Endothelial cell of hepatic sinusoid (primary cell): ENCODE measurements around the gene MLLT10.
"Not testable (repeated sequence)": the region's sequence is repeated elsewhere in the genome, so short reads cannot be mapped to it uniquely, and the experiment has no call there.

Source experiments
- in situ Hi-C: cut with HindIII; loops from 2 replicates; pipeline ENCODE4 v1.10.0; 2017; ENCODE audit warnings: low sequenced_read_pairs

MLLT10 gene

DNA sequence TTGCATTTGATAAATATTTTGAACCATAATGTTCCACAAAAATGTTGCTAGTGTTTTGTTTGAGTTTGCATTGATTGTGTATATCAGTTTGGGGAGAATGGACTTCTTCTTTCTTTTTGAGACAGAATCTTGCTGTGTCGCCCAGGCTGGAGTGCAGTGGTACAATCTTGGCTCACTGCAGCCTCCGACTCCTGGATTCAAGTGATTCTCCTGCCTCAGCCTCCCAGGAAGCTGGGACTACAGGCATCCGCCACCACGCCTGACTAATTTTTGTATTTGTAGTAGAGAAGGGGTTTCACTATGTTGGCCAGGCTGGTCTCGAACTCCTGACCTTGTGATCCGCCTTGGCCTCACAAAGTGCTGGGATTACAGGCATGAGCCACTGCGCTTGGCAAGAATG is 25.0 kb downstream of the MLLT10 start:
- in situ Hi-C loops: not testable (repeated sequence)

- in situ Hi-C loops: no loop called here
Measured at GRCh38 chr10:21570761-21571521, 36.9 kb downstream of the MLLT10 start.

DNA sequence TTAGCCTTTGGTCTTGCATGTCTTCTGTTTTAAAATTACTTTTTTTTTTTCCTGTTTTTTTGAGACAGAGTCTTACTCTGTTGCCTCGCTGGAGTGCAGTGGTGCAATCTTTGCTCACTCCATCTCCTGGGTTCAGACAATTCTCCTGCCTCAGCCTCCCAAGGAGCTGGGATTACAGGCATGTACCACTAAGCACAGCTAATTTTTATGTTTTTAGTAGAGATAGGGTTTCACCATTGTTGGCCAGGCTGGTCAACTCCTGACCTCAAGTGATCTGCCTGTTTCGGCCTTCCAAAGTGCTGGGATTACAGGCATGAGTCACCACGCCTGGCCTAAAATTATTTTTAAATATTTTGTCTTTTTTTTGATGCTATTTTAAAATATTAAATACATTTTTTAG is 38.5 kb downstream of the MLLT10 start:
- in situ Hi-C loops: no loop called here

GRCh38 chr10:21574514-21574913 is 40.5 kb downstream of the MLLT10 start:
- in situ Hi-C loops: not testable (repeated sequence)

DNA sequence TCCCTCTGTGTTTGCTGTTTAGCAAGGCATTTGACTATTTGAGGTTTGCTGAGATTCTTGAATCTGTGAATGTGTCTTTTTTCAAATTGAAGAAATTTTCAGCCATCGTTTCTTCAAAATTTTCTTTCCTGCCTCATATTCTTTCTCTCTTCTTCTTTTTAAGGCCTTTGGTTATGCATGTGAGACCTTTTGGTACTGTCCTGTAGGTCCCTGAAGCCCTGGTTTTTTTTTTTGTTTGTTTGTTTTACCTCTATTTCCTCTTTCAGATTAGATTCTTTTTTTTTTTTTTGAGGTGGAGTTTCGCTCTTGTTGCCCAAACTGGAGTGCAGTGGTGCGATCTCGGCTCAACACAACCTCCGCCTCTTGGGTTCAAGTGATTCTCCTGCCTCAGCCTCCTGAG is 45.3 kb downstream of the MLLT10 start:
- in situ Hi-C loops: no loop called here

GRCh38 chr10:21581421-21581834 is 47.4 kb downstream of the MLLT10 start:
- in situ Hi-C loops: not testable (repeated sequence)

- in situ Hi-C loops: no loop called here
Measured at GRCh38 chr10:21584834-21585530, 51.0 kb downstream of the MLLT10 start.

GRCh38 chr10:21587391-21587790 is 53.4 kb downstream of the MLLT10 start:
- in situ Hi-C loops: no loop called here

DNA sequence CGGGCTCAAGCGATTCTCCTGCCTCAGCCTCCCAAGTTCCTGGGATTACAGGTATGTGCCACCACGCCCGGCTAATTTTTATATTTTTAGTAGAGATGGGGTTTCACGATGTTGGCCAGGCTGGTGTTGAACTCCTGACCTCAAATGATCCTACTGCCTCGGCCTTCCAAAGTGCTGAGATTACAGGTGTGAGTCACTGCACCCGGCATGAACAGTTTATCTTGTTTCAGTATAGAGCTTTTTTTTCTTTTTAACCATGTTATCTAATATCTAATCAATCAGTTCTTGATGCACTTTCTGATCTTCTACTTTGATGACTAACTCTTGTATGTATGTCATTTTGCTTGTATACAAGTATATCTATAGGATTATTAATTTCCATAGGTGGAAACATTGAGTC is 54.1 kb downstream of the MLLT10 start:
- in situ Hi-C loops: not testable (repeated sequence)

DNA sequence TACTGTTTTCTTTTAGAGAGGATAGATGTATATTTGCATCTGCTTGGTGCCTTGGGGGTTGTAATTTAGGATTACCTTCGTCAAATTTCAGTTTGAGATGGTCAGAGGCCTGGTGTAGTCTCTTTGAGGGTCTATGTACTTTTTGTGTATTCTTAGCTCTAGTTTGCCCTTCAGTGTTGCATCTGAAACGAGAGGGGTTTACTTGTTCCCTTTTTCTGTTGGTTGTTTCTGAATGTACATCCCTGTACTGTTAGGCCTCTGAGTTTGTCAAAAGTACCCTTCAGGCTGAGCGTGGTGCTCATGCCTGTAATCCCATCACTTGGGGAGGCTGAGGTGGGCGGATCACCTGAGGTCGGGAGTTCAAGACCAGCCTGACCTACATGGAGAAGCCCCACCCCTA is 60.0 kb downstream of the MLLT10 start:
- in situ Hi-C loops: no loop called here

DNA sequence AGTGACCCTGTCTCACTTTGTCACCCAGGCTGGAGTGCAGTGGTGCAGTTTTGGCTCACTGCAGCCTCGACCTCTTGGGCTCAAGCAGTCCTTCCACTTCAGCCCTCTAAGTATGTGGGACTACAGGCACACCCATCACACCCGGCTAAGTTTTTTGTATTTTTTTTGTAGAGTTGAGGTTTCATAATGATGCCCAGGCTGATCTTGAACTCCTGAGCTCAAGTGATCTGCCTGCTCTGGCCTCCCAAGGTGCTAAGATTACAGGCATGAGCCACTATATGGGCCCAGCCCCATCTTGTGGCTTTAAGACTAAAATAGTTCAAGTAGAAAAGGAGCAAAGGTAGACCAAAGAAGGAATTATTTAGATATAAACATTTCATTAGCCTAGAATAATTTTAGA is 65.5 kb downstream of the MLLT10 start:
- in situ Hi-C loops: no loop called here

DNA sequence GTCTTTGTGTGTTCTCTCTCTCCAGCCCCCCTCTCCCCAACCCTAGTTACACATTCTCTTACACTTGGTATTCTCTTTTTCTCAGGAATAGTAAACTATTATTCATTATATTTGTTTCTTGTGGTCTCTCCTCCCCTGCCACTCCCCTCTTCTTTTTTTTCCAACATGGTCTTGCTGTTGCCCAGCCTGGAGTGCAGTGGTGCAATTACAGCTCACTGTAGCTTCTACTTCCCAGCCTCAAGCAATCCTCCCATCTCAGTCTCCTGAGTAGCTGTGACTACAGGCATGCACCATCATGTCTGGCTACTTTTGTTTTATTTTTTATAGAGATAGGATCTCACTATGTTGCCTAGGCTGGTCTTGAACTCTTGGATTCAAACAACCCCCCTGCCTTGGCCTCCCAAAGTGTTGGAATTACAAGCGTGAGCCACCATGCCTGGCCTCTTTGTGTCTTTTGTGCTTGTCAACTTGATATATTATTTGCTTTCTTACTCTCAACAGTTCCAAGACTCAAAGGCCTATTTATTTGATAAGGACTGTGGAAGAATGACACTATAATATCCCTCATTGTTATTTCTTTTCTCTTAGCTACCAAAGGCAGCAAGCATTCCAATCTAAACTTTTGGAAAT is 66.9 kb downstream of the MLLT10 start:
- in situ Hi-C loops: no loop called here

DNA sequence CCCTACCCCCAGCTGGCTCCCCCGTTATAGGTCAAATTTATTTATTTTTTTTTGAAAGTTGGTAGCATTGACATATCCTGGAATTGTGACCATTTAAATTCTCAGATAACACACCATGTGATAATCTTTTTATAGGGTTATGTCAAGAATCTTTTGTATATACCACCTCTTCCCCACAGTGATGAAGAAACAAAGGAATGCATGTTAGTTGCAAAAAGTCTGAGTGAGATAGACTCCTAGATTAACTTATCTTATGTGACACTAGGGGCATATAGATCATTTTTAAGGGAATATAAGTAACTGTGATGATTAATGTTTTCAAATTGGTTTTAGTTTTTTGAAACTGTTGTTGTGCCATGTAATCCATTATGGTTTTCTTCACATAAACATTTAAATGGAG is 68.3 kb downstream of the MLLT10 start:
- in situ Hi-C loops: no loop called here

DNA sequence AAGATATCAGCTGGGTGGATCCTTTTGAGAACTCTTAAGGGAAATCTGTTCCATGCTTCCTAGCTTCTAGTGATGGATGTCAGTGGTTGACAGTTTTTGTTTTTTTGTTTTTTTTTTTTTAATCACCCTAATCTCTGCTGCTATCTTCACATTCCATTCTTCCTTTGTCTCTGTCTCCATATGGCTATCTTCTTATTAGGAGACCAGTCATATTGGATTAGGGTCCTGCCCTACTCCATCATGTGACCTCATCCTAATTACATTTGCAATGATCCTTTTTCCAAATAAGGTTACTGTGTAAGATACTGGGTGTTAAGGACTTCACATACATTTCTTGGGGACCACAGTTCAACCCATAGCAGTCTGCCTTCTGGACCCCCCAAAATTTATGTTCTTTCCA is 69.7 kb downstream of the MLLT10 start:
- in situ Hi-C loops: no loop called here

- in situ Hi-C loops: no loop called here
Measured at GRCh38 chr10:21604651-21605050, 70.6 kb downstream of the MLLT10 start.

GRCh38 chr10:21607907-21608306 is 73.9 kb downstream of the MLLT10 start:
- in situ Hi-C loops: no loop called here

- in situ Hi-C loops: no loop called here
Measured at GRCh38 chr10:21614000-21614399, 80.0 kb downstream of the MLLT10 start.

DNA sequence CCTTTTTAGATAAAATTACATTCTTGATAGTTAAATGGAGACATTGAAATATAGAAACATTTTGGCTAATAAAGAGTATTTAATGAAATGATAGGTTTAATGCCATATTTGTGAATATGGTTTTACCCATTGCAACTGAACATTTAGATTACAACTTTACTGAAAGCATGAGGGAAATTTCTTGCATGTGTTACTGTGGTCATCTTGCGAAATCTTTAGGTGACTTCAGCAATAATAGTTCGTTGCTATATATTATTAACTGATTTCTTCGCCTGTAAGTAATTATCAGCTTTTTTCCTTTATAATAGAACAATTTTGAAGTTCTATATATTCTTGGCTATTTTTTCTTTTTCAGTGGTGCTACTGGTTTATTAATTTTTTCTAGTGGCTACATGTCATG is 83.2 kb downstream of the MLLT10 start:
- in situ Hi-C loops: no loop called here

- in situ Hi-C loops: no loop called here
Measured at GRCh38 chr10:21623291-21623690, 89.3 kb downstream of the MLLT10 start.

- in situ Hi-C loops: not testable (repeated sequence)
Measured at GRCh38 chr10:21624421-21624820, 90.4 kb downstream of the MLLT10 start.

- in situ Hi-C loops: no loop called here
Measured at GRCh38 chr10:21624951-21625350, 90.9 kb downstream of the MLLT10 start.

GRCh38 chr10:21625623-21626229 is 91.7 kb downstream of the MLLT10 start:
- in situ Hi-C loops: no loop called here
